B cell (primary cell): Measurements from ENCODE around the gene ALKBH4. TPM values are rescaled to one million over a fixed set of nuclear protein-coding genes. Genes with fewer than 3 reads are reported as not detected.
A peak's percentile ranks its signal among the peaks of the same experiment; 100 is the strongest.

ENCODE experiments used
- ATAC-seq: fragments of 200-7000 bp; cut with Tn5 transposase; one replicate; pipeline ENCODE4 v1.10.0; 2021; ENCODE audit warnings: low read depth, mild to moderate bottlenecking, moderate number of reproducible peaks, moderate library complexity
- CTCF ChIA-PET: fragments of 350-600 bp; sonication (Branson Sonifier 250); formaldehyde crosslinking; loops from one replicate; lab custom pipeline; 2021; ENCODE audit warnings: antibody characterized with exemption, inconsistent platforms; lab: Charles Lee
- POLR2A ChIA-PET: fragments of 350-600 bp; sonication (Branson Sonifier 250); formaldehyde crosslinking; loops from one replicate; lab custom pipeline; 2021; ENCODE audit warnings: antibody characterized with exemption; lab: Charles Lee
- DNase-seq: peaks from one replicate; pipeline ENCODE4 v3.0.0; 2013
- H2AFZ ChIP-seq: 2 replicates; pipeline ENCODE4 v1.6.1; 2012; ENCODE audit warnings: mild to moderate bottlenecking, low read depth, low read length; ENCODE audit not compliant: insufficient read depth, poor library complexity, severe bottlenecking
- H3K27ac ChIP-seq, 2 donors: 1 replicate in 1 of 2; 2 replicates in 1 of 2; pipeline ENCODE4 v1.5.1; 2012 to 2013; ENCODE audit warnings: low read length in 2 of 2, mild to moderate bottlenecking in 2 of 2, moderate library complexity in 1 of 2
- H3K27me3 ChIP-seq, 4 experiments: fragments of 200-600 bp in 1 of 4; sonication (generic) in 1 of 4; replicated peaks in 1 of 4; 1 replicate in 2 of 4; 2 replicates in 2 of 4; pipeline versions ENCODE4 v1.6.1 to v1.7.0; 2013 to 2016; ENCODE audit warnings: low read length in 3 of 4, mild to moderate bottlenecking in 2 of 4, mixed read lengths in 1 of 4, moderate library complexity in 1 of 4; ENCODE audit not compliant: insufficient read depth in 4 of 4, control insufficient read depth in 3 of 4; ENCODE audit errors: control extremely low read depth in 1 of 4
- H3K36me3 ChIP-seq, 2 experiments: replicated peaks in 1 of 2; 1 replicate in 1 of 2; 2 replicates in 1 of 2; pipeline versions ENCODE4 v1.6.1 to v1.7.1; 2013; ENCODE audit warnings: low read length in 1 of 2; ENCODE audit not compliant: insufficient read depth in 2 of 2, control insufficient read depth in 1 of 2; ENCODE audit errors: control extremely low read depth in 1 of 2, extremely low read depth in 1 of 2
- H3K4me1 ChIP-seq, 2 donors: fragments of 200-600 bp in 1 of 2; sonication (generic) in 1 of 2; 1 replicate in 1 of 2; 2 replicates in 1 of 2; pipeline versions ENCODE4 v1.5.1 to v1.6.1; 2013 to 2017; ENCODE audit warnings: low read length in 2 of 2; ENCODE audit not compliant: control insufficient read depth in 2 of 2, insufficient read depth in 2 of 2
- H3K4me2 ChIP-seq: replicated peaks from 2 replicates; pipeline ENCODE3; 2012; ENCODE audit warnings: mild to moderate bottlenecking, low read depth, low read length; ENCODE audit not compliant: poor library complexity, severe bottlenecking
- H3K4me3 ChIP-seq, 5 experiments: fragments of 200-600 bp in 1 of 5; sonication (generic) in 1 of 5; 1 replicate in 3 of 5; 2 replicates in 2 of 5; pipeline versions ENCODE4 v1.5.1 to v1.7.0; 2011 to 2016; ENCODE audit warnings: low read length in 4 of 5, mild to moderate bottlenecking in 4 of 5, low read depth in 2 of 5, control low read depth in 1 of 5, moderate library complexity in 1 of 5; ENCODE audit not compliant: insufficient read depth in 1 of 5; ENCODE audit errors: control extremely low read depth in 1 of 5, extremely low read depth in 1 of 5
- H3K79me2 ChIP-seq: fragments of 200-600 bp; sonication (generic); one replicate; pipeline ENCODE4 v1.6.0; 2016; ENCODE audit warnings: low read length; ENCODE audit not compliant: control insufficient read depth, insufficient read depth
- H3K9ac ChIP-seq: fragments of 200-600 bp; sonication (generic); 2 replicates; pipeline ENCODE4 v1.6.1; 2017; ENCODE audit warnings: mild to moderate bottlenecking, low read length, moderate library complexity
- H3K9me3 ChIP-seq, 3 donors: one replicate each; pipeline versions ENCODE4 v1.6.1 to v1.7.1; 2013; ENCODE audit warnings: low read length in 2 of 3; ENCODE audit not compliant: control insufficient read depth in 2 of 3, insufficient read depth in 1 of 3; ENCODE audit errors: control extremely low read depth in 1 of 3
- H4K20me1 ChIP-seq: 2 replicates; pipeline ENCODE4 v1.6.0; 2012; ENCODE audit warnings: mild to moderate bottlenecking, low read length; ENCODE audit not compliant: insufficient read depth, control insufficient read depth, poor library complexity, severe bottlenecking
- H3K27ac Mint-ChIP-seq: one replicate; pipeline ENCODE4 v1.8.0; 2021; ENCODE audit warnings: mixed read lengths
- H3K27me3 Mint-ChIP-seq: one replicate; pipeline ENCODE4 v1.8.0; 2021; ENCODE audit warnings: mixed read lengths
- H3K4me1 Mint-ChIP-seq: one replicate; pipeline ENCODE4 v1.8.0; 2021; ENCODE audit warnings: mixed read lengths
- H3K4me3 Mint-ChIP-seq: one replicate; pipeline ENCODE4 v1.8.0; 2021; ENCODE audit warnings: mixed read lengths
- H3K9me3 Mint-ChIP-seq: one replicate; pipeline ENCODE4 v1.8.0; 2022; ENCODE audit warnings: mixed read lengths; ENCODE audit not compliant: insufficient read depth
- CTCF ChIP-seq: fragments of 200-600 bp; IDR thresholded peaks from one replicate; pipeline ENCODE4 v1.8.0; 2022; ENCODE audit warnings: antibody characterized with exemption, mild to moderate bottlenecking
- EZH2 ChIP-seq: IDR thresholded peaks from 2 replicates; pipeline ENCODE4 v1.6.1; 2012; ENCODE audit warnings: borderline replicate concordance, low read depth, mild to moderate bottlenecking, moderate library complexity, low read length; ENCODE audit not compliant: insufficient read depth, poor library complexity, severe bottlenecking
- WGBS: methylation state at CpG from one replicate; pipeline ENCODE4 v1.1.5; 2013; ENCODE audit warnings: missing lambda C conversion rate; ENCODE audit not compliant: insufficient coverage; 5-methylcytosine and 5-hydroxymethylcytosine counted together
- intact Hi-C: fragments of 100-400 bp; cut with micrococcal nuclease; formaldehyde crosslinking; loops from one replicate; pipeline ENCODE4 v1.10.0; 2022
- polyA plus RNA-seq: library from polyadenylated mRNA; depleted of rRNA; stranded (reverse); fragments of >200 nt; gene quantifications from 2 replicates; pipeline ENCODE4 v1.2.3, GENCODE V29; 2012
- total RNA-seq, 2 donors: library from RNA; stranded (reverse); fragments of 120-200 nt in 1 of 2; gene quantifications; 1 replicate in 1 of 2; 2 replicates in 1 of 2; pipeline versions ENCODE4 v1.2.3 to v1.2.4, GENCODE V29; 2013 to 2022

The ALKBH4 gene
- total and polyA plus RNA-seq, 2 donors (not counting 1 experiment from before 2014, with no cell fraction given): 6.2 to 8.6 TPM

GRCh38 chr7:102459221-102459844 is 5.3 kb downstream of the ALKBH4 start:
- peaks cover 1 to 36% of the 10 kb centered on the region in 2 experiments for H3K36me3 ChIP-seq
- Mint-ChIP-seq H3K27me3 (no peaks in the 10 kb centered on the region), H3K4me1 (peaks cover 16% of the 10 kb centered on the region), H3K27ac (peak overlapping the region; percentile 32), H3K9me3 (no peaks in the 10 kb centered on the region), H3K4me3 (no peak overlapping the region)
- peaks cover 63% of the 10 kb centered on the region for H3K79me2 ChIP-seq
- no peaks in the 10 kb centered on the region for H3K9me3 ChIP-seq
- DNase-seq: no peak
- H3K27me3 ChIP-seq: no peaks in the 10 kb centered on the region
- ChIA-PET CTCF (interaction anchor here (46.3 kb wide), 1 partner anchor 48 kb away, joined by 1182 read pairs; no protein-coding TSS in a partner anchor), POLR2A (interaction anchor here (0.6 to 0.7 kb wide), 3 partner anchors 18 to 1577 kb away, joined by 4 to 5 read pairs (median 4); no protein-coding TSS in a partner anchor)
- intact Hi-C loops: no loop called here
- 98% methylated on average over 19 of the region's 24 CpGs for WGBS
- H2AFZ ChIP-seq: no peak overlapping the region
- H3K4me2 ChIP-seq: no peak overlapping the region
- no peak overlapping the region for H3K27ac ChIP-seq
- no peak overlapping the region for H3K4me3 ChIP-seq
- peaks cover 7 to 10% of the 10 kb centered on the region in 2 donors for H3K4me1 ChIP-seq
- peaks cover 11% of the 10 kb centered on the region for H4K20me1 ChIP-seq
- no peak for TF ChIP-seq CTCF
- TF ChIP-seq EZH2: no peak
- H3K9ac ChIP-seq: no peak overlapping the region
- no peak for ATAC-seq

GRCh38 chr7:102457352-102457924 is 7.2 kb downstream of the ALKBH4 start:
- Histone ChIP-seq H3K36me3 (peaks cover 1 to 36% of the 10 kb centered on the region in 2 experiments), H3K4me3 (no peak overlapping the region), H3K27ac (no peak overlapping the region), H3K79me2 (peaks cover 44% of the 10 kb centered on the region), H3K9me3 (no peaks in the 10 kb centered on the region), H3K4me2 (no peak overlapping the region), H3K27me3 (no peaks in the 10 kb centered on the region), H2AFZ (no peak overlapping the region), H4K20me1 (peaks cover 24% of the 10 kb centered on the region), H3K9ac (no peak overlapping the region), H3K4me1 (no peaks in the 10 kb centered on the region)
- intact Hi-C loops: no loop called here
- ATAC-seq: no peak
- 98% methylated on average over 39 of the region's 40 CpGs for WGBS
- H3K4me3 Mint-ChIP-seq: no peak overlapping the region
- no peak overlapping the region for H3K27ac Mint-ChIP-seq
- no peaks in the 10 kb centered on the region for H3K27me3 Mint-ChIP-seq
- ChIA-PET CTCF (interaction anchor here (46.3 kb wide), 1 partner anchor 46 kb away, joined by 1182 read pairs; no protein-coding TSS in a partner anchor), POLR2A (interaction anchor here (0.9 kb wide), 1 partner anchor 166 kb away, joined by 3 read pairs; no protein-coding TSS in a partner anchor)
- TF ChIP-seq CTCF (no peak), EZH2 (no peak)
- H3K9me3 Mint-ChIP-seq: no peaks in the 10 kb centered on the region
- peaks cover 5% of the 10 kb centered on the region for H3K4me1 Mint-ChIP-seq
- DNase-seq: no peak
